Measurements from ENCODE around the gene LPIN1. TPM values are rescaled to one million over a fixed set of nuclear protein-coding genes. Genes with fewer than 3 reads are reported as not detected.

LPIN1 gene
- total RNA-seq, 1 experiment from 2014 or later: 4.4 TPM

DNA sequence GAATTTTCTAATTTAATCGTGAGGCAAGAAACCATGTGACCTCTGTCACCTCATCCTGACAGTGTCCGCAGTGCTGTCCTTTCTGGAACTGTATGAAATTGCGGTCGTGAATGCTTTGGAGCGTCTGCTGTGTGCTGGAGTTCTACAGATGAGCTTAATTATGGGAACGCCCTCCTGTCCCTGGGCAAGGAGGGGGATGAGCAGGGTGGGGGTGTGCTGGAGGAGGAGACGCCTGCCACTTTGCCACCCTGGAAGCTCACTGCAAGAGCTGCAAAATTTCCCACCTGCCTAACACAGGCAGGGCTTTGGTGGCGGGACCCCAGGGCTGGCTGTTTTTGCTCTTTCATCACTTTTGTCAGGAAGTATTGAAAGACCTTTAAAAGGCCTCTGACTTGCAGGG lies 6.5 kb downstream of the LPIN1 start:
- Histone ChIP-seq H3K79me1 (ENCODE audit: insufficient read depth, low read depth, low read length, poor library complexity, severe bottlenecking) (peaks cover 2% of the 10 kb centered on the region), H3K14ac (ENCODE audit: insufficient read depth, low read length) (no peak overlapping the region), H3K56ac (ENCODE audit: insufficient read length, low read depth, low read length) (no peak overlapping the region), H3K4me1 (ENCODE audit: insufficient read depth, low read length) (peaks cover 8% of the 10 kb centered on the region), H3K9ac (ENCODE audit: extremely low read depth, insufficient read length, low read length) (no peak overlapping the region), H3K18ac (ENCODE audit: insufficient read length, low read depth, low read length) (no peak overlapping the region), H3K4me2 (ENCODE audit: insufficient read depth, insufficient read length, low read length) (no peak overlapping the region), H2BK5ac (ENCODE audit: insufficient read length, low read length) (no peak overlapping the region), H3K23ac (ENCODE audit: insufficient read length, low read depth, low read length) (no peak overlapping the region), H2BK15ac (ENCODE audit: low read depth, low read length) (no peak overlapping the region), H3T11ph (ENCODE audit: low read length) (no peak overlapping the region), H4K20me1 (ENCODE audit: control insufficient read depth, insufficient read depth, insufficient read length) (no peaks in the 10 kb centered on the region), H2BK20ac (ENCODE audit: low read depth, low read length, poor library complexity, severe bottlenecking) (no peak overlapping the region), H4K5ac (ENCODE audit: insufficient read length, low read depth, low read length) (no peak overlapping the region), H2AFZ (ENCODE audit: low read length) (no peak overlapping the region), H3K9me3 (ENCODE audit: control insufficient read depth, low read depth, low read length) (no peaks in the 10 kb centered on the region), H3K23me2 (ENCODE audit: insufficient read length, low read depth, low read length, poor library complexity, severe bottlenecking) (no peaks in the 10 kb centered on the region), H4K8ac (replicated peaks; ENCODE audit: insufficient read length, low read depth, low read length) (no peak overlapping the region), H3K27me3 (ENCODE audit: insufficient read depth, low read length) (no peaks in the 10 kb centered on the region), H3K27ac (ENCODE audit: insufficient read length, low read depth, low read length) (no peak overlapping the region), H3K79me2 (ENCODE audit: insufficient read depth, low read length) (peaks cover 4% of the 10 kb centered on the region; the same call in 1 of the 2 replicates), H2BK120ac (ENCODE audit: low read depth, low read length, poor library complexity, severe bottlenecking) (no peak overlapping the region), H2BK12ac (ENCODE audit: insufficient read length, low read depth, low read length) (no peak overlapping the region), H2AK5ac (ENCODE audit: insufficient read length, low read length) (no peak overlapping the region), H4K91ac (ENCODE audit: insufficient read length, low read depth, low read length) (no peak overlapping the region), H3K4ac (ENCODE audit: low read depth, low read length) (no peak overlapping the region)
- Mint-ChIP-seq H3K36me3 (ENCODE audit: insufficient read depth in 1 of 3, low read depth in 3 of 3) (peaks cover 0 to 2% (median 1%) of the 10 kb centered on the region in 3 experiments; a peak in 2 of 7 replicates), H3K4me1 (peaks cover 43 to 46% of the 10 kb centered on the region in 2 experiments), H3K4me3 (no peak overlapping the region), H3K9me3 (no peaks in the 10 kb centered on the region; a peak in 1 of 5 replicates), H3K27ac (no peak overlapping the region), H3K27me3 (ENCODE audit: low read depth) (peaks cover 13% of the 10 kb centered on the region)
- no CpG with 5 or more reads among the region's 8 CpGs for WGBS (ENCODE audit: extremely low coverage, insufficient read length, low lambda C conversion rate)
- DNase-seq: no peak
- TF ChIP-seq CTCF (conservative IDR thresholded peaks at IDR 0.05): no peak

Data from H9 (cell line).